GM19035 (cell line): ENCODE results near the gene SYT1.

Source experiments
- ATAC-seq: cut with Tn5 transposase; IDR thresholded peaks from one replicate; pipeline ENCODE4 v1.9.1; 2021; ENCODE audit not compliant: unreplicated experiment

Gene SYT1

GRCh38 chr12:79267580-79267979 lies 403.0 kb downstream of the SYT1 start:
- ATAC-seq: no peak

- ATAC-seq: no peak
Measured at GRCh38 chr12:79274501-79275064, 410.0 kb downstream of the SYT1 start.

GRCh38 chr12:79275631-79276030 lies 411.1 kb downstream of the SYT1 start:
- no peak for ATAC-seq

DNA sequence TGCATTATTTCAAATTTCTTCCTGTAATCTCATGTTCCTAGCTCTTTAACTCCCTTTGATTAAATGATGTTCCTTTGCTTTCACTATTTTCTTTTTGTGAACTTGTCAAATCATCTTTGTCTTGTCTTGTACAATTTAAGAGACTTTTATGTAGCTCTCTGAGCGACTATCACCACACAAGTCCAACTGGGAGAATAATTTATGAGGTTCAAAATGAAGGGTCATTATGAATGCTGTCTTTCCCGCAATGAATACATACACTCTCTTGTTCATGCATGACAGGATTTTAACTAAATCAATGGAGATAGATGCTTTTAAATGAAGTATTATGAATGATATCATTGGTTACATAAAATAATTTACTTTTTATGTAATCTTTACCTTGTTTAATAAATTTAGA lies 418.8 kb downstream of the SYT1 start:
- no peak for ATAC-seq

DNA sequence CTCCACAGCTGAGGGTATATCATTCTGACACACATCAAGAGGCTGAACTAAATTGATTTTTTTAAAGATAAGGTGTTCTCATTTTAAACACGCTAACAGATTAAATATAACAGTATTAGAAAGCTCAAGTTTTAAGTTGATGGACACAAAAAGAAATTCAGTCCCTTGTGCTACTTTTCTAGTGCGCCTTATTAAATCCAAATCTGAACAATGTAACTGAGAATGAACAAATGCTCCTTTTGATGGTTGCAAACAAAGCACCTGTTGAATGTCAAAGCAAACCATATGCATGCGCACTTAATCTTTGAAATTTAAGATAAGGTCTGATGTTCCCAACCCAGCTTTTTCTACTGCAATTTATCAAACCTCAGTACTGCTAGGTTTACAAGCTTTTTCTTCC lies 424.3 kb downstream of the SYT1 start:
- no peak for ATAC-seq

GRCh38 chr12:79291711-79292110 lies 427.1 kb downstream of the SYT1 start:
- ATAC-seq: no peak

DNA sequence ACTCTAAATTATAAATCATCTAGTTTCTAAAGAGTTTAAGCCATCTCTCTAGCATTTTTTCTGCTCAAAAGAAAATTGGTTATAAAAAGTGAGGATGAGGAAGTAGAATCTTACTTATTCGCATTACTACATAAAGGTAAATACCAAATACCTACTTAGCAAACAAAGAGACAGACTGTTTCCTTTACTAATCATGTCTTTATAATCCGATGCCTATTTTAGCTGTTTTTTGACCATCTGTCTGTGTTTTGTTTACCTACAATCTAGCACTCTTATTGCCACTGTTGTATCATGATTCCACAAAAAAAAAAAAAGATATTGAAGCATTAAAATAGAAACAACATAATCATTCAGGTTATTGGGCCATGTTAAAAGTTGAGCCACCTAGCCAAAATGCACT lies 430.0 kb downstream of the SYT1 start:
- ATAC-seq: no peak

GRCh38 chr12:79295572-79295971 lies 431.0 kb downstream of the SYT1 start:
- no peak for ATAC-seq

DNA sequence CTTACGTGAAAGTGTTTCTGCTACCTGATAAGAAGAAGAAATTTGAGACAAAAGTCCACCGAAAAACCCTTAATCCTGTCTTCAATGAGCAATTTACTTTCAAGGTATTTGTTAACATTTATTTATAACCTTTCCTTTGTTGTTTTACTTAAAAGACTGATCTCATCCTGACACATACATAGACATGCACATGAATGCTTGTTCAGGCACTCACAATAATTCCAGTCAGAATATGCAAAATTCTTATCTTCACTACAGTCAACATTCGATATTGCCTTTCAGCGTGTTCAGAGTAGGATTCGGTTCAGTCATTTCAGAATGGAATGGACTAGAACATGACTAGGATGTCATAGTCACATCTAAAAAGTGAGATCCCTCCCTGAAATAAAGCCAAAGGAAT lies 431.6 kb downstream of the SYT1 start:
- ATAC-seq: no peak

DNA sequence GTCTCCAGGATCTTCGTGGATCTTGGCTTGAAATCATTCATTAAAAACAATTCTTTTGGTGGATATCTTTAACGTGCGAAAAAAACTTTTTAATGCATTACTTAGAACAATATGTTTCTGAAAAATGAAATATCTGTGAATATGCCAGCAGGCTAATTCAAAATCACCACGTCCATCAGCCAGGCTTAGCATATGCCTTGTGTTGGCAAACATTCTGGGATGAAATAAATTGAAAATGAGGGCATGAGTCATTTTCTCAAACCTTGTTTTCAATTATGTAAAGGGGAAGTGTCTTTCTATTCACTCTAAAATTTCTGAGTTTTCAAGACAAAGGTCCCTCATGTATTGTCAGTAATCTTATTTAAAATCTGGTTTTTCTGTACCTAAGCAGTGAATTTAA lies 432.3 kb downstream of the SYT1 start:
- no peak for ATAC-seq

DNA sequence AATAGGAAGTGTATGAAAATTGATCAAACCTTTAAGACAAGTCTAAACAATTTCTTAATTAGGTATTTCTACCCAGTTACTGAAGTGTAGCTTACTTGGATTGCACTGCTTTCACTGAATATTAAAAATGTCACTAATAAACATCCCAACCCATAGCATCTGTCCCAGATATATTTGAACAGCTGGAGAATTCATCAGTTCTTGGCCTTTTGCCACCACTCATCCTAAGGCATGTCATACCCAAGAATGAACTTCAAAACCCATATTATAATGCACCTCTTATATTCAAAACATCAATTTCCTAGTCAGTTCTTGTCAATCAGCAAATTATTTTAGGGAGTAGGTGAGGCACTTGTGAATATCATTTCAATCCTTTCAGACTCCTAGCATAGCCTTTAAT lies 433.9 kb downstream of the SYT1 start:
- ATAC-seq: no peak

DNA sequence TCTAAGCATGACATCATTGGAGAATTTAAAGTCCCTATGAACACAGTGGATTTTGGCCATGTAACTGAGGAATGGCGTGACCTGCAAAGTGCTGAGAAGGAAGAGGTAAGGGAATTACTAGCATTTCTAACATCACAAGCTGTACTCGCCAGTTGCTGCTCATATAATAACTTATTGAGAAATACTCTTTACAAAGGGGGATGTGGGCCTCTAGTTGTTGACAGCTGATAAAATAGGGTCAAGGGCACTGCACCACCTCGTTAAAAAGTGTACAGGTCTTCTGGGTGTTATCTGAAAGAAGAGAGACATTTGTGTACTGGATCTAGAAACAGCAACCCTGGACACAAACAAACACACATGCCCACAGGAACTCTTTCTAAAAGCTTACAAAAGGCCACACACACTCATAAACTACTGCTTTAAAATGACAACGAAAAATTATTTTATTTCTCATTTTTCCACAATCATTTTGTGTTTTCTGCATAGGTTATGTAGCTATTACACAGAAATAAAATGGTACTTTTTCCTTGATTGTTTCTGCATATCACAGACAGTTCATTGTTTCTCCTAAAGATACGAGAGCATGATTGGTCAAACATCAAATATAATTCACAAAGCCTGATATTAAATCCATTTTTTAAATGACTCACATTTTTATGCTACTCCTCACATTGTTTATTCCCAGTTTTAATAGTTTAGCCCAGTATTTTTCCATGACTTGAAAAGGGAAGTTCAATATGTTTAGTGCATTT lies 435.0 kb downstream of the SYT1 start:
- ATAC-seq: no peak

GRCh38 chr12:79300199-79300568 lies 435.6 kb downstream of the SYT1 start:
- ATAC-seq: no peak

DNA sequence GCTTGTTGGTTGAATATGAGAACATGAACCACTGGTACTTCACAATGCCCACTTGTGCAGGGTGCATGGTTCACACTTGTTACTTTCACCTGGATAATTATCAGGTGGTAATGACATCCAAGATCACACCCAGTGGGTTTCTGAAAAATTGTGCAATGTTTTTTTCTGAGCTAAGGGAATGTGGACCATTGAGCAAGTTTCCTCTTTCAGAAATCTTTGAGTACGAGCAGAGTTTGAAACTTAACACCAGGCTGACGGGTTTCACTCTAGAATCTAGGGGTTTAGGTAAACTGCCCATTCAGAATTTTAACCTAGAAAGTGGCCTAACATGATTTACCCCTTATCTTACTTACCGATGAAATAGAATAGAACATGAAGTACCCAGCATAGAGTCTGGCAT lies 436.6 kb downstream of the SYT1 start:
- no peak for ATAC-seq

GRCh38 chr12:79302162-79302814 lies 437.7 kb downstream of the SYT1 start:
- ATAC-seq: no peak

DNA sequence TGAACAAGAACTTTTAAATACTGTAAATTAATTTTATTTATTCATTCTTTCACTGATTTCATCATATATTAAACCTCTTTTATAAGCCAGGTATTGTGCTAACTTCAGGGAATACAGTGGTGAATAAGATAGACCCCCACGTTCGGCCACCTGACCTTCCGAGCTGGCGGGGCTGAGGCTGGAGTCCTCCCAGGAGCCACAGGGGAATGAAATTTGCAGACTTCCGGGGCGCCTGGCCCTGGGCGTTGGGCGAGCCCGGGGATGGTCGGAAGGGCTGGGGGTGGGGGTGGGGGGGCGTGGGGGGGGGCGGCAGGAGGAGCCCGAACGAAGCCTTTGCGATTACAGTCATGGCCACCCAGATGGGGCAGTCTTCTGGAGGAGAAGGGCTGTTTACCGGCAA lies 442.8 kb downstream of the SYT1 start:
- ATAC-seq: no peak

DNA sequence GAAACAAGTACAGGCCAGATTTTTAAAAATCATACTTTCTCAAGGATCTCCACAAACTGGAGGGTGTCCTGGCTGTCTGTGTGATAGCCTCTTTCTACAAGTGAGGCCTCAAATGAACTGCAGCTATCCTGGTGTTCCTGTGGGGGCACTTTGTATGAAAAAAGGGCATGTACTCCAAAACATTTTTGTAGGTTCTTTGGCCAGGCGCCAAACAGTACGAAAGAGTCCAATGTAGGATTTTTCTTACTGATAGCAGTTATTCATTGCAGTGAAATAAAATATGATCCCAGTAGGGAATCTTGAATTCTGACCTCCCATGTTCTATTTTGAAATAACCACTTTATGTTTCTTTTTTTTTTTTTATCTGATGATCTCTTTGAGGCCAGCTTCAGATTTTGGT lies 444.5 kb downstream of the SYT1 start:
- ATAC-seq: no peak

DNA sequence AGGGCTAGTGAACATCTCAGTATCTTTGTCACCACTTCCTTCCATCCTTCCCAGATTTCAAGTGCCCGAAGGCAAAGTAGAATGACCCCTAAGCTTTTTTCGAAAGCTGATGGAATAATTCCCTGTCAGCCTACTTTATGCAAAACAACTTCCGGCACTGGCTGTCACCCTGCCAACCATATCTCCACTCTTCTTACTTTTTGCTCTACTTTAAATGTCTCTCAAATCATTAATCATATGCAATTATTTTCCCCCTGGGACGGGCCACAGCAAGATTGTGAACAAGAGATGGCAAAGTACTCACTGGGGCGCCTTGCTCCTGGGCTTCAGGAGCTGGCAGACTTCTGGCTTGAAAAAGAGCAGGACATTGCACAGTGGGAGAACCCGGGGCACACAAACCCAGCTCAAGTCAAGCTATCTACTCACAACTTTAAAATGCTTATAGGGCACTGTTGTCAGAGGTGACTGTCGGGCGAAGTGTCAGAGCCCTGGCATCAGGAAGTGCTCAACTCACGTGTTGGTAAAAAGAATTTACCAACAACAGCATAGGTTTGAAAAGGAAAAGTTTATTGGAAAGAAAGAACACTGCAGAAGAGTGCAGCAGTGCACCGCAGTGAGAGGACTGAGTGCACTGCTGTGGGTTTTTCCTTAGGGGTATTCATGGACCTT lies 452.7 kb downstream of the SYT1 start:
- no peak for ATAC-seq

GRCh38 chr12:79322905-79323304 lies 458.3 kb downstream of the SYT1 start:
- no peak for ATAC-seq

GRCh38 chr12:79324571-79324970 lies 460.0 kb downstream of the SYT1 start:
- ATAC-seq: no peak

DNA sequence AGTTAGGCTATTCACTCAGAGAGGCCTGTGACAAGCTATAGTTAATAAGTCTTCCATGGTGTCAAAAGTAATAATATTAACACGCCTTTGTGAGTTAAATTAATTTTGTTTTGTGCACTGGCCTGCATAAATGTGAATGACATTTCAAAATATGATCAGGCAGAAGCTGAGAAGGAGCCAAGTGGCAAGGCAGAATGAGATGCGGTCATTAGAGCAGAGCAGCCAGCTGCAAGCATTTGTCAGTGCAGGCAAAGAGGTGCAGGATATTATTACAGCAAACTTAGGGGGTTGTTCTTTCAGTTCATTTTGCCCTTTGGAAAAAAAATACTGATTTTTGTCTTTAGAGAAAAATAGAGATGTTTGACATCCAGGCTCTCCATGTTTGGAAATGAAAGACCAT lies 461.6 kb downstream of the SYT1 start:
- ATAC-seq: no peak

- ATAC-seq: no peak
Measured at GRCh38 chr12:79326663-79327062, 462.1 kb downstream of the SYT1 start.
